Inferior parietal cortex (tissue), 1 donor: ENCODE results near the gene CCDC158.

Experiments
- DNase-seq: peaks from one replicate; pipeline ENCODE4 v3.0.0-alpha.2; 2016; ENCODE audit errors: extremely low spot score

The CCDC158 gene

DNA sequence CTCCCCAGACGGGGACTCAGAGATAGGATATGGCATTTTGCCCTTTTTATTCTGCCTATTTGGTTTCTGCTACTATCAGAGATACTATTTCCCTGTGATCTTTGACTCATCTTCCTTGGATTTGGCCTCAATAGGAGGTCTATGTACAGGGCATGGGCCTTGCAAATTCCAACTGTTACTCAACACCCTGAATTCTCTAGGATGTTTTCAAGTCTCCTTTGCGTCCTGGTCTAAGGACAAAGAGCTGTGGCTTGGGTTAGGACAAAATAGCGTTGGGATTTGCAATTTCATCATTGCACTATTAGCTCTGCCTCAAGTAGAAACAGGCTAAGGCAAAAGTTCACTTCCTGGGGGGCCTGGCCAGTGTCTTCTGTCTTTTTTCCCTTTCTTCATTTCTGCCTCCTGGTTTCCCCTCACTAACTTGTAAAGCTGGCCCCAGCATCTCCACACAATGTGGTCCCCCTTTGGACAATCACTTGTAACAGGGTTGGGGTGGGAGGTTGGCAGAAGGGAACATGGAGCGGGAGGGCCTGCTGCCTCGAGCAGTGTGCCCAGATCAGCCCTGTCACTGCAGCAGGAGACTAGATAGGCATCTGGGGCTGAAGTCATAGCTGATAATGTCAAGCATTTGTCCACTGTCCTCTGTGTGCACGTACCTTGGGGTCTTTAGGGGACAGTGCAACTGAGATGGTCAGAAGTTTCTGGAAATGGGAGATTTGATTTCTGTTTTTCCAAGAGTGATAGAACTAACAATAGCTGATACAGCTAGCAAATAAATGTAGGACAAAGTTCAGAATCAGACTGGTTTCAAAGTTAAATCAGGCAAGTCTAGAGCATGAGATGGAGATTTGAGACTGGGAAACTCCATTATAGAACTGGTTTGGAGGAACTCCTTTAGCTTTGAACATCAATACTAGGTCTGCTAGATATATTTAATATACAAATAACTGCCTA lies 140.2 kb downstream of the CCDC158 start:
- DNase-seq: no peak

DNA sequence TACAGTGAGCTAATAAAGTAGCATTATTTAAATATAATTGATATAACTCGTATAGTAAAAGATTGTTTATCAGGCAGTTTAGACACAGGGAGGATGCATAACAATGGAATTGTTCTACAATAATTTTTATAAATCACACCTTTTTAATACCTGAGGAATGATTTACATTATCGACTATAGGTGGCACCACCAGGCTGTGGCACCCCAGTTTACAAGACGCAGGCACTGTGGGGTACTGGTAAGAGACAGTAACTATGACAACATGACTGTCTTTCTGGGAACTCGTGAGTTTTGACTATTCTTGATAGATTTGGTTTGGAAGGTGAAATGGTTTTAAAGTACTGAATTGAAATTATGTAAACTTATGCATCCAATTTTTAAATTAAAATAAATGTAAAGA lies 141.5 kb downstream of the CCDC158 start:
- no peak for DNase-seq

- DNase-seq: no peak
These were observed 142.4 kb downstream of the CCDC158 start for GRCh38 chr4:76278583-76278982.

DNA sequence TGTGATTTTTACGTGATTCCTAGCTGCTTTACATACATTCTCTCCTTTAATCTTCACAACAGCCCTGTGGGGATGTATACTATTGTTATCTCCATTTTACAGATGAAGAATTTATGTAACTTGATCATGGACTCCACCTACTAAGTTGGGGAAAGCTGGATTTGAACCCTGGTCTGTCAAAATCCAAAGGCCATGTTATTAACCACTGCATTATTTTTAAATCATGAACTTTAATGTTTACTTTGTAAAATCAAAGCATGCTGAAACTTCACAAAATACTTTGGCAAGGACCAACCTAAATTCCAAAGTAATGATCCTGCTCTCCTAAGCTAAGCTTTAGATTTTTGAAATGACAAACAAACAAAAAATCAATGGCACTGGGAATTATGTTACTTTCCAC lies 143.3 kb downstream of the CCDC158 start:
- no peak for DNase-seq

GRCh38 chr4:76276813-76277212 lies 144.1 kb downstream of the CCDC158 start:
- no peak for DNase-seq

DNA sequence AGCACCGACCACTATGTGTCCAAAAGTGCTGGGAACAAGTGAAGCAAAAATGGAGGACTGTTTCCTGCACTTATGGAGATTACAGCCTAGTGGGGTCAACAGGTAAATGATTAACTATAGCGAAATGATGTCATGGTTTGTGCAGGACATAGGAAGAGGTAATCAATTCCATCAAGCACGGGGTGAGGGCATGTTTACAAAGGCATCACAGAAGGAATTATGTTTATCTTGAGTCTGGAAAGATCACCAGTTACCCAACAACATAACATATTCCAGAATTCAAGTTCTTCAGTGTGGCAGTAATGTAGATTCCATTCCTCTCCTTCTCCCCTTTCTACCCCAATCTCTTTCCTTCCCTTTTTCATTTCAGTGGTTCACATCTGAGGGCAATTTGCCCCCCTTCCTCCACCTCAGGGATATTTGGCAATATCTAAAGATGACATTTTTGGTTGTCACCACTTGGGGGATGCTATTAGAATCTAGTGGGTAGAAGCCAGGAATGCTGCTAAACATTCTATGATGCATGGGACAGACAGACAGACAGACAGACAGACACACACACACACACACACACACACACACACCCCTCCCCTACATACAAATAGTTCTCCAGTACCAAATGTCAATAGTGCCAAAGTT lies 145.3 kb downstream of the CCDC158 start:
- DNase-seq: no peak

DNA sequence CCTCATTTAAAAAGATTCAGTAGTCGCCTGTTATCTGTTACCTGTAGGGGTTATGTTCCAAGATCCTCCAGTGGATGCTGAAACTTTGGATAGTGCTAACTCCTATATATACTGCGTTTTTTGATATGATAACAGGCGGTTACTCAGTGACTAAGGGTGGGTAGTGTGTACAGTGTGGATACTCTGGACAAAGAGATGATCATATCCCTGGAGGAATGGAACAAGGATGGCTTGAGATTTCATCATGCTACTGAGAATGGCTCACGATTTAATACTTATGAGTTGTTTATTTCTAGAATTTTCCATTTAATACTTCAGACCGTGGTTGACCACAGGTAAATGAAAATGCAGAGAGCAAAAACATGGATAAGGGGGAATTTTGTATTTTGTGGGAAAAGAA lies 147.9 kb downstream of the CCDC158 start:
- no peak for DNase-seq

- DNase-seq: no peak
These were observed 148.4 kb downstream of the CCDC158 start for GRCh38 chr4:76272582-76272981.

- DNase-seq: no peak
These were observed 148.9 kb downstream of the CCDC158 start for GRCh38 chr4:76272073-76272472.

GRCh38 chr4:76271248-76271647 lies 149.7 kb downstream of the CCDC158 start:
- no peak for DNase-seq

DNA sequence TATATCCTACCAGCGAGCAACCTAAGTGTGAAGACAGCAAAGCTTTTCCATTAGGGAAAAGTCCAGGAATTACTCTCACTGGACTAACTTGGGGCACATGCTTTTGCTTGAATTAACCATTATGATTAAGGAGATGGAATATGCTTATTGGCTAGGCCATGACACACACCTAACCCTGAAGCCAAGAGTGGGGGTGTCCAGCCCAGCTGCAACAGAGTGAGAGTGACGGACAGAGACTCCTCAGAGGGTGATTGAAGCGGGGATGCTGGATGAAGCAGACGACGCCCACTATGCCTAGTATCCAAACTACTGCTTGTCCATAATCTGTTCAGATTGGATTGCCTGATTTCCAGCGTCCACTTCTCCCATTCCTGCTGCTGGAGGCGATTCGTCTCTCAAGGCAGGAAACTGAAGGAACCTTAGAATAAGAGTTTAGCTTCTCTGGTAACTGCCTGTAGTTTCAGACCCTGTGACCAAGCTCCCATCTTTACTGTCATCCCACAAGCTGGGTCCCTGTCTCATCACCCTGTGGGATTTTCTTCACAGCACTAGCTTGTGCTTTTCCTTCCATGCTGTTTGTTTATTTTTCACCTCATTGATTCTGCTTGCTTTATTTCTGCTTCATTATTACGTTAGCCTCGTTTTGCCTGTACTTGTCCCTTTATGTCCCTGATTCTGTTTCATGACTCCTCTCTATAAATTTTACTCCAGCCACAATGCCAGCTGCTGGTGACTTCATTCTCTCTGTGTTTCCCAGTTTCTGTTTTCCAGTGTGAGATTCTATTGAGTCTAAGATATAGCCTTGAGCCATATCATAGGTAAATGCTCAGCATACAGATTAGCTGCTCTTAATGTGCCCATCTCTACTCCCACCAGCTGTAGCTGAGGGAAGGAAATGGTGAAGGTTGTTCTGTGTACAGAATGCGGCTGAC lies 150.4 kb downstream of the CCDC158 start:
- DNase-seq: no peak

DNA sequence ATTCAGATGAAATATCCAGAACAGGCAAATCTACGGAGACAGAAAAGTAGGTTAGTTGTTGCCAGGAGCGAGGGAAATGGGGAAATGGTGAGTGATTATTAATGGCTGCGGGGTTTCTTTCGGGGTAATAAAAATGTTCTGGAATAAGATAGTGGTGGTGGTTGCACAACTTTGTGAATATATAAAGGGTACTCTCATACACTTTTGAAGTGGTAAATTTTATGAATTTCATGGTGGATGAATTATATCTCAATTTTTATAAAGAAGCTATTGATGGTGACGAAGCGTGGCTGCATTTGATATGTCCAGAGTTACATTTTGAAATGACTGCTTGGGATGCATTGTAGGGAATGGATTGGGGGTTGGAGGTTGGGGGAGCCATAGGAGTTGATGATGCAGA lies 153.1 kb downstream of the CCDC158 start:
- DNase-seq: no peak

GRCh38 chr4:76266627-76267026 lies 154.3 kb downstream of the CCDC158 start:
- no peak for DNase-seq

- DNase-seq: no peak
These were observed 155.2 kb downstream of the CCDC158 start for GRCh38 chr4:76265631-76266218.
